GM12864 (cell line): ENCODE data around the gene MSTN.

Source experiments
- DNase-seq: peaks from one replicate; pipeline ENCODE4 v3.0.0-alpha.2; 2011; ENCODE audit warnings: low read depth
- H3K4me3 ChIP-seq: 2 replicates; pipeline ENCODE4 v1.5.1; 2011; ENCODE audit warnings: mild to moderate bottlenecking, low read depth, low read length, control low read depth
- TF ChIP-seq, protein P1 (sequence below): IDR thresholded peaks from 2 replicates; pipeline ENCODE4 v1.5.1; 2011; ENCODE audit warnings: low read depth, mild to moderate bottlenecking, moderate library complexity, low read length, control low read depth, inconsistent platforms; ENCODE audit errors: missing control alignments

The MSTN gene

GRCh38 chr2:190103144-190103543 lies 40.6 kb upstream of the MSTN start:
- no peak overlapping the region for H3K4me3 ChIP-seq
- TF ChIP-seq, protein P1, sequence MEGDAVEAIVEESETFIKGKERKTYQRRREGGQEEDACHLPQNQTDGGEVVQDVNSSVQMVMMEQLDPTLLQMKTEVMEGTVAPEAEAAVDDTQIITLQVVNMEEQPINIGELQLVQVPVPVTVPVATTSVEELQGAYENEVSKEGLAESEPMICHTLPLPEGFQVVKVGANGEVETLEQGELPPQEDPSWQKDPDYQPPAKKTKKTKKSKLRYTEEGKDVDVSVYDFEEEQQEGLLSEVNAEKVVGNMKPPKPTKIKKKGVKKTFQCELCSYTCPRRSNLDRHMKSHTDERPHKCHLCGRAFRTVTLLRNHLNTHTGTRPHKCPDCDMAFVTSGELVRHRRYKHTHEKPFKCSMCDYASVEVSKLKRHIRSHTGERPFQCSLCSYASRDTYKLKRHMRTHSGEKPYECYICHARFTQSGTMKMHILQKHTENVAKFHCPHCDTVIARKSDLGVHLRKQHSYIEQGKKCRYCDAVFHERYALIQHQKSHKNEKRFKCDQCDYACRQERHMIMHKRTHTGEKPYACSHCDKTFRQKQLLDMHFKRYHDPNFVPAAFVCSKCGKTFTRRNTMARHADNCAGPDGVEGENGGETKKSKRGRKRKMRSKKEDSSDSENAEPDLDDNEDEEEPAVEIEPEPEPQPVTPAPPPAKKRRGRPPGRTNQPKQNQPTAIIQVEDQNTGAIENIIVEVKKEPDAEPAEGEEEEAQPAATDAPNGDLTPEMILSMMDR, result no peak
- DNase-seq, result no peak

DNA sequence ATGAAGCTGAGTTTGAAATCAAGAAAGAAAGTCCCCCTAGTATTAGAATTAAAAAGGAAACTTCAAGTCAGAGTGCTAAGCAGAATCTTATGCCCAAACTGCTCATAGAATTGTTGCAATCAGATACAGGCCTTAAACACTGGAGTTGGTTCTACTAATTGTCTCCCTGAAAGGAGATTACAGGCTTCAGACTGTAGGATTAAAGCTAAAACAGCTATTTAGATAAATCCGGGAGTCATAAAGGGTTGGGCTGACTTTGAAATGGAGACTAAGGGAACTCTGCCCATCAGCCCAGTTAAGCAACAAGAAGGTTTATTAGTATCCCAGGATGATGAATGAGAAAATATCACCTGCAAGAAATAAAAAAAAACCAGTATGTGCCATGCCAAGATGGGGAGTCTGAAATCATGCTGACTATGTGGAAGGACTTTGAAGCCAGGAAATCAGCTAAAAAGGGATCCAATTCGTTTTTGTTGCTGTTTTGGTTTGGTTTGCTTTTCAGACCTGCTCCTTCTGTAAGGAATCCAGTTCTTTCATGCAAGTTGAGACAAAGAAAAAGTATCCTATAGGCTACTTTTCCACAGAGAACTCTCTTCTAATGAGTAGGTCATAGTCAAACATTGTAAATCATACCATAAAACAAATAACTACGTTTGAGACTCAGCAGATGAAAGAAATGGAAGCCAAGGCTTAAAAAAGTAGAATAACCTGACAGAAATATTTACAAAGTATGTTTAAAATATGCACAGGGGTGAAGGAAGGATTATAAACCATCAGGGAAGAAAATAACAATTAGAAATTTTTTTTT lies 37.6 kb upstream of the MSTN start:
- TF ChIP-seq, protein P1, result no peak
- H3K4me3 ChIP-seq, result no peak overlapping the region

DNA sequence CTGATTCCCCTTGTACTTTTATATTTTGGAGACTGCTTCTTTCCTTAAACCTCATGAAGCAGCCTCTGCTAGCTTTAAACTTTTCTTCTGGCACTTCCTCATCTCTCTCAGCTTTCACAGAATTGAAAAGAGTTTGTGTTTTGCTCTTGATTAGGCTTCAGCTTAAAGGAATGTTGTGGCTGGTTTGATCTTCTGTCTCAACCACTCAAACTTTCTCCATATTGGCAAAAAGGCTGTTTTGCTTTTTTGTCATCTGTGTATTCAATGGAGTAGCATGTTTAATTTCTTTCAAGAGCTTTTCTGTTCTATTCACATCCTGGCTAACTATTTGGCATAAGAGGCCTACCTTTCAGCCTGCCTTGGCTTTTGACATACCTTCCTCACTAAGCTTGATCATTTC lies 36.3 kb upstream of the MSTN start:
- TF ChIP-seq, protein P1, result no peak
- DNase-seq, result no peak
- no peak overlapping the region for H3K4me3 ChIP-seq

More for the DNA sequence above, 37.6 kb upstream of the MSTN start:
- DNase-seq, result no peak

DNA sequence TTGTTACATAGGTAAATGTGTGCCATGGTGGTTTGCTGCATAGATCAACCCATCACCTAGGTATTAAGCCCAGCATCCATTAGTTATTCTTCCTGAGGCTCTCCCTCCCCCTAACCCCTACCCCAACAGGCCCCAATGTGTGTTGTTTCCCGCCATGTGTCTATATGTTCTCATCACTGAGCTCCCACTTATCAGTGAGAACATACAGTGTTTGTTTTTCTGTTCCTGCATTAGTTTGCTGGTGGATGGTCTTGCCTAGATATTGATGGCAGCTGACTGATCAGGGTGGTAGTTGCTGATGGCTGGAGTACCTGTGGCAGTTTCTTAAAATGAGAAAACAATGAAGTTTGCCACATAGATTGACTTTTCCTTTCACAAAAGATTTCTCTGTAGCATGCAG lies 34.6 kb upstream of the MSTN start:
- no peak for DNase-seq
- TF ChIP-seq, protein P1, result no peak
- H3K4me3 ChIP-seq, result no peak overlapping the region

- DNase-seq, result no peak
- H3K4me3 ChIP-seq, result no peak overlapping the region
- TF ChIP-seq, protein P1, result no peak
Observed at GRCh38 chr2:190094316-190094871, 31.9 kb upstream of the MSTN start.

GRCh38 chr2:190093793-190094192 lies 31.3 kb upstream of the MSTN start:
- no peak for DNase-seq
- no peak overlapping the region for H3K4me3 ChIP-seq
- TF ChIP-seq, protein P1, result no peak

GRCh38 chr2:190090148-190090547 lies 27.6 kb upstream of the MSTN start:
- TF ChIP-seq, protein P1, result no peak

More at GRCh38 chr2:190090148-190090547, 27.6 kb upstream of the MSTN start:
- no peak for DNase-seq
- H3K4me3 ChIP-seq, result no peak overlapping the region
